HL-60 (cell line): ENCODE data around the gene SLC4A5.

ENCODE experiments used
- CTCF ChIP-seq: IDR thresholded peaks from one replicate; pipeline ENCODE4 v1.5.1; 2011; ENCODE audit warnings: low read length, control low read depth, inconsistent platforms; ENCODE audit not compliant: insufficient read depth
- POLR2AphosphoS5 ChIP-seq: IDR thresholded peaks from 2 replicates; pipeline ENCODE4 v1.6.1; 2012; ENCODE audit warnings: low read depth
- REST ChIP-seq: IDR thresholded peaks from 2 replicates; pipeline ENCODE4 v1.6.1; 2012; ENCODE audit warnings: low read depth; ENCODE audit not compliant: insufficient replicate concordance

- TF ChIP-seq CTCF (no peak), REST (no peak), POLR2AphosphoS5 (no peak)
These were observed 35.5 kb downstream of the SLC4A5 start for GRCh38 chr2:74307720-74308119.
